NCI-H2196 treated with DMSO at 0.1 percent for 48 hours (cell line): ENCODE data around the gene FCN3.
"Not testable (repeated sequence)": the region's sequence is repeated elsewhere in the genome, so short reads cannot be mapped to it uniquely, and the experiment has no call there.

Experiments
- DNase-seq: peaks from one replicate; lab custom pipeline; 2025; ENCODE audit not compliant: unreplicated experiment; lab: John Stamatoyannopoulos, UW

The FCN3 gene

GRCh38 chr1:27399251-27400025 is 24.8 kb upstream of the FCN3 start:
- DNase-seq = no peak

- no peak for DNase-seq
These were observed 24.0 kb upstream of the FCN3 start for GRCh38 chr1:27398405-27399149.

- DNase-seq = no peak
These were observed 23.1 kb upstream of the FCN3 start for GRCh38 chr1:27397749-27398148.

- no peak for DNase-seq
These were observed 22.5 kb upstream of the FCN3 start for GRCh38 chr1:27397110-27397509.

- peak; percentile 71 for DNase-seq
These were observed 21.0 kb upstream of the FCN3 start for GRCh38 chr1:27395441-27396195.

- DNase-seq = no peak
These were observed 20.3 kb upstream of the FCN3 start for GRCh38 chr1:27394925-27395324.

- DNase-seq = no peak
These were observed 19.6 kb upstream of the FCN3 start for GRCh38 chr1:27394282-27394658.

GRCh38 chr1:27393641-27394281 is 19.1 kb upstream of the FCN3 start:
- no peak for DNase-seq

GRCh38 chr1:27392778-27393635 is 18.4 kb upstream of the FCN3 start:
- DNase-seq = no peak

- DNase-seq = peak; percentile 88
These were observed 17.6 kb upstream of the FCN3 start, which contains the start of gene GPR3 for GRCh38 chr1:27392096-27392777. GPR3 (plus strand) TSS chr1:27392622; CDS start chr1:27393799, 1,177 bp downstream.

- no peak for DNase-seq
These were observed 17.0 kb upstream of the FCN3 start for GRCh38 chr1:27391511-27392095.

GRCh38 chr1:27388337-27389005 is 13.8 kb upstream of the FCN3 start:
- peak; percentile 50 for DNase-seq

- DNase-seq = not testable (repeated sequence)
These were observed 10.2 kb upstream of the FCN3 start for GRCh38 chr1:27384797-27385196.

GRCh38 chr1:27383661-27384060 is 9.0 kb upstream of the FCN3 start:
- no peak for DNase-seq

- DNase-seq = no peak
These were observed 8.5 kb upstream of the FCN3 start, which contains the start of gene CD164L2 for GRCh38 chr1:27383039-27383605. CD164L2 (minus strand) TSS chr1:27383333; CDS start chr1:27383239, 94 bp downstream.

GRCh38 chr1:27381969-27382762 is 7.5 kb upstream of the FCN3 start:
- DNase-seq = no peak
